SH-SY5Y (cell line): ENCODE results near the gene PRR7.

ENCODE experiments used
- GATA2 ChIP-seq: IDR thresholded peaks from 2 replicates; pipeline ENCODE4 v1.6.1; 2011; ENCODE audit warnings: mild to moderate bottlenecking, low read depth, low read length
- GATA3 ChIP-seq: IDR thresholded peaks from 2 replicates; pipeline ENCODE4 v1.6.1; 2011; ENCODE audit warnings: low read depth, mild to moderate bottlenecking, low read length, moderate library complexity

GRCh38 chr5:177454397-177455035 is 7.9 kb downstream of the PRR7 start:
- TF ChIP-seq GATA2: no peak; the same call in 1 of the 2 replicates
- no peak for TF ChIP-seq GATA3
